IMR-90 (cell line): ENCODE results near the gene PNISR. TPM values are rescaled to one million over a fixed set of nuclear protein-coding genes. Genes with fewer than 3 reads are reported as not detected.

Experiments
- ATAC-seq: fragments of 200-7000 bp; cut with Tn5 transposase; 2 replicates; pipeline ENCODE4 v1.9.1; 2020; ENCODE audit warnings: low read depth, mild to moderate bottlenecking, moderate library complexity
- BruUV-seq: library from RNA; stranded (reverse); fragments of 400-500 nt; replicated peaks from 2 replicates; lab custom pipeline; 2021; lab: Mats Ljungman, UMichigan
- CTCF ChIA-PET: fragments of 300-600 bp; formaldehyde crosslinking; extraction: SDS; loops from one replicate; lab custom pipeline; 2021; ENCODE audit warnings: antibody characterized with exemption; lab: Yijun Ruan, JAX
- POLR2A ChIA-PET: fragments of 300-600 bp; sonication (Branson Sonifier 250); formaldehyde crosslinking; loops from one replicate; lab custom pipeline; 2022; ENCODE audit warnings: antibody characterized with exemption; ENCODE audit not compliant: unreplicated experiment; lab: Charles Lee
- DNase-seq: peaks from one replicate; pipeline ENCODE4 v3.0.0; 2013
- H2AFZ ChIP-seq: replicated peaks from 2 replicates; pipeline ENCODE3; 2013; ENCODE audit warnings: low read length, mild to moderate bottlenecking; ENCODE audit not compliant: poor library complexity
- H2AK5ac ChIP-seq: 2 replicates; pipeline ENCODE4 v1.6.1; 2013; ENCODE audit warnings: low read depth, low read length, inconsistent platforms
- H2AK9ac ChIP-seq: replicated peaks from 2 replicates; pipeline ENCODE3; 2013; ENCODE audit warnings: mild to moderate bottlenecking, low read depth, low read length, moderate library complexity; ENCODE audit not compliant: poor library complexity
- H2BK120ac ChIP-seq: 2 replicates; pipeline ENCODE4 v1.6.1; 2013; ENCODE audit warnings: low read depth, low read length, inconsistent platforms
- H2BK15ac ChIP-seq: 3 replicates; pipeline ENCODE4 v1.6.1; 2013; ENCODE audit warnings: low read depth, low read length, inconsistent platforms
- H2BK20ac ChIP-seq: 2 replicates; pipeline ENCODE4 v1.6.1; 2013; ENCODE audit warnings: low read depth, mild to moderate bottlenecking, inconsistent platforms, low read length, moderate library complexity
- H2BK5ac ChIP-seq: 2 replicates; pipeline ENCODE4 v1.6.1; 2013; ENCODE audit warnings: mild to moderate bottlenecking, low read depth, low read length, inconsistent platforms; ENCODE audit not compliant: poor library complexity, severe bottlenecking
- H3K14ac ChIP-seq: replicated peaks from 2 replicates; pipeline ENCODE4 v1.6.1; 2013; ENCODE audit warnings: low read depth, low read length, inconsistent platforms
- H3K18ac ChIP-seq: 2 replicates; pipeline ENCODE4 v1.6.1; 2013; ENCODE audit warnings: low read depth, low read length, control low read depth
- H3K23ac ChIP-seq: 2 replicates; pipeline ENCODE4 v1.6.1; 2013; ENCODE audit warnings: low read depth, low read length, inconsistent platforms
- H3K27ac ChIP-seq: 2 replicates; pipeline ENCODE4 v1.5.1; 2013; ENCODE audit warnings: mild to moderate bottlenecking, control low read depth, low read length; ENCODE audit not compliant: insufficient read depth
- H3K27me3 ChIP-seq: 2 replicates; pipeline ENCODE4 v1.6.1; 2013; ENCODE audit warnings: low read length; ENCODE audit not compliant: control insufficient read depth, insufficient read depth
- H3K36me3 ChIP-seq: 2 replicates; pipeline ENCODE4 v1.6.1; 2013; ENCODE audit warnings: low read length, mixed read lengths; ENCODE audit not compliant: control insufficient read depth, insufficient read depth
- H3K4ac ChIP-seq: 2 replicates; pipeline ENCODE4 v1.6.1; 2013; ENCODE audit warnings: low read depth, low read length, inconsistent platforms
- H3K4me1 ChIP-seq: 2 replicates; pipeline ENCODE4 v1.6.1; 2013; ENCODE audit warnings: low read length, mixed read lengths; ENCODE audit not compliant: control insufficient read depth, insufficient read depth
- H3K4me2 ChIP-seq: 2 replicates; pipeline ENCODE4 v1.6.1; 2013; ENCODE audit warnings: low read depth, mild to moderate bottlenecking, control low read depth, low read length, moderate library complexity
- H3K4me3 ChIP-seq: 2 replicates; pipeline ENCODE4 v1.5.1; 2013; ENCODE audit warnings: low read depth, mild to moderate bottlenecking, control low read depth, low read length, moderate library complexity; ENCODE audit not compliant: insufficient read depth
- H3K56ac ChIP-seq: 2 replicates; pipeline ENCODE4 v1.6.1; 2013; ENCODE audit warnings: low read length, inconsistent platforms; ENCODE audit not compliant: insufficient read depth; ENCODE audit errors: extremely low read depth
- H3K79me1 ChIP-seq, 2 experiments: 2 replicates each; pipeline ENCODE4 v1.6.1; 2013; ENCODE audit warnings: low read length in 2 of 2, inconsistent platforms in 1 of 2, low read depth in 1 of 2
- H3K9ac ChIP-seq: 2 replicates; pipeline ENCODE4 v1.6.1; 2013; ENCODE audit warnings: low read depth, low read length, control low read depth
- H3K9me1 ChIP-seq: 2 replicates; pipeline ENCODE4 v1.6.1; 2013; ENCODE audit warnings: low read length, inconsistent platforms; ENCODE audit not compliant: insufficient read depth
- H3K9me3 ChIP-seq: 2 replicates; pipeline ENCODE4 v1.6.1; 2013; ENCODE audit warnings: low read length; ENCODE audit not compliant: control insufficient read depth, insufficient read depth
- H4K20me1 ChIP-seq: 2 replicates; pipeline ENCODE4 v1.6.1; 2013; ENCODE audit warnings: low read length, inconsistent platforms; ENCODE audit not compliant: insufficient read depth
- H4K5ac ChIP-seq: 2 replicates; pipeline ENCODE4 v1.6.1; 2013; ENCODE audit warnings: mild to moderate bottlenecking, low read depth, low read length, control low read depth
- H4K8ac ChIP-seq, 2 experiments: 2 replicates each; pipeline ENCODE4 v1.6.1; 2013; ENCODE audit warnings: low read depth in 2 of 2, low read length in 2 of 2, control low read depth in 1 of 2, inconsistent platforms in 1 of 2
- H4K91ac ChIP-seq: 2 replicates; pipeline ENCODE4 v1.6.1; 2013; ENCODE audit warnings: low read depth, low read length, inconsistent platforms; ENCODE audit not compliant: insufficient read depth
- BHLHE40 ChIP-seq: fragments of 150-350 bp; IDR thresholded peaks from 2 replicates; pipeline ENCODE4 v1.6.1; 2016; ENCODE audit warnings: mild to moderate bottlenecking, low read depth, low read length
- FOS ChIP-seq: fragments of 150-350 bp; IDR thresholded peaks from 2 replicates; pipeline ENCODE4 v1.6.1; 2016; ENCODE audit warnings: low read depth, low read length
- MXI1 ChIP-seq: IDR thresholded peaks from 2 replicates; pipeline ENCODE4 v1.6.1; 2012; ENCODE audit warnings: low read depth, mild to moderate bottlenecking, low read length, moderate library complexity, borderline replicate concordance
- RAD21 ChIP-seq: IDR thresholded peaks from 2 replicates; pipeline ENCODE4 v1.6.1; 2012; ENCODE audit warnings: low read length, improper control_type of control experiment
- WGBS, 2 experiments: methylation state at CpG; one replicate each; pipeline versions ENCODE4 v1.1.5 to v1.1.7; 2013; ENCODE audit warnings: missing lambda C conversion rate in 2 of 2; ENCODE audit not compliant: insufficient read length in 1 of 2; ENCODE audit errors: extremely low coverage in 2 of 2; 5-methylcytosine and 5-hydroxymethylcytosine counted together
- dilution Hi-C: fragments of 300-500 bp; cut with HindIII; formaldehyde crosslinking; loops from one replicate; pipeline ENCODE4 v1.14.3; 2018; ENCODE audit warnings: low sequenced_read_pairs; ENCODE audit not compliant: unreplicated experiment
- in situ Hi-C: fragments of 300-500 bp; cut with MboI; formaldehyde crosslinking; loops from 3 replicates; pipeline ENCODE4 v1.14.3; 2019; ENCODE audit warnings: low sequenced_read_pairs, inconsistent platforms, mixed read lengths
- intact Hi-C: fragments of 100-400 bp; cut with micrococcal nuclease; formaldehyde crosslinking; loops from 2 replicates; pipeline ENCODE4 v1.10.0; 2022
- polyA plus RNA-seq, 3 experiments: library from polyadenylated mRNA; depleted of rRNA; stranded (reverse); fragments of >200 nt; gene quantifications; 2 replicates each; pipeline ENCODE4 v1.2.3, GENCODE V29; 2012; ENCODE audit warnings: low replicate concordance in 1 of 3
- total RNA-seq: library from RNA; depleted of rRNA; stranded (reverse); fragments of >200 nt; gene quantifications from 2 replicates; pipeline ENCODE4 v1.2.3, GENCODE V29; 2012
- TF ChIP-seq, protein P1 (sequence below): conservative IDR thresholded peaks from 2 replicates; pipeline ENCODE4 v1.5.1; 2012; ENCODE audit warnings: mild to moderate bottlenecking, low read depth, low read length, improper control_type of control experiment
- TF ChIP-seq, protein P2 (sequence below): fragments of 150-350 bp; IDR thresholded peaks from 2 replicates; pipeline ENCODE4 v1.6.1; 2017; ENCODE audit warnings: mild to moderate bottlenecking, antibody characterized with exemption, low read length, low read depth

Gene PNISR
- total and polyA plus RNA-seq, 2 of the 4 experiments (the other 2 are of a cell fraction): 44.5 to 46.2 TPM

DNA sequence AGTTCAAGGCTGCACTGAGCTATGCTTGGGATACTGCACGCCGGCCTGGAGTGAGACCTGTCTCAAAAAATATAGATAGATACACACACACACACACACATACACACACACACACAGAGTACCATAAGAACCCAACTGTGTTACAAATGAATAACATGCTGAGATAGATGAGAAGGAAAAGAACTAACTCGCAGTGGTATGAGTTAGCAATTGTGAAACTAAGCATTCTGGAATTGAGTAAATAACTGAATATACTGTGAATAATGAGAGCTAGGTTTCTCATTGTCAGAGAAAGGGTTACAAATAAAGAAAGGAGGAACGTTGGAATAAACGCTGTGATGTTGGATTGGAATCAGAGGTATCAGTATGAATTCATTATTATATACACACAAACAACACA lies 61.1 kb downstream of the PNISR start:
- Histone ChIP-seq H3K27me3 (no peaks in the 10 kb centered on the region; the same call in 1 of the 2 replicates), H4K91ac (no peak overlapping the region), H3K18ac (no peak overlapping the region), H3K36me3 (0 out of 2 replicates have a peak, but pooled peaks cover under 1% of the 10 kb centered on the region), H3K14ac (no peak overlapping the region), H3K27ac (no peak overlapping the region), H2BK20ac (no peak overlapping the region), H3K4me3 (no peak overlapping the region), H4K8ac (no peak overlapping the region), H3K4me2 (no peak overlapping the region), H3K23ac (no peak overlapping the region), H4K20me1 (no peaks in the 10 kb centered on the region), H2BK120ac (no peak overlapping the region), H3K9me1 (no peaks in the 10 kb centered on the region), H3K4me1 (no peaks in the 10 kb centered on the region), H2AFZ (no peak overlapping the region), H3K56ac (no peak overlapping the region), H3K9me3 (no peaks in the 10 kb centered on the region), H2AK5ac (no peak overlapping the region), H2AK9ac (no peak overlapping the region), H2BK5ac (no peak overlapping the region), H4K5ac (no peak overlapping the region), H3K4ac (no peak overlapping the region), H3K79me1 (no peaks in the 10 kb centered on the region), H2BK15ac (no peak overlapping the region), H3K9ac (no peak overlapping the region)
- ChIA-PET POLR2A (no interaction called here), CTCF (interaction anchor here (0.5 to 0.9 kb wide), 2 partner anchors 12 to 59 kb away, joined by 4 read pairs; no protein-coding TSS in a partner anchor)
- DNase-seq (no peak), ATAC-seq (no peak; the same call in 1 of the 2 replicates)
- dilution Hi-C loops: no loop called here
- in situ Hi-C loops: no loop called here
- no CpG with 5 or more reads among the region's 5 CpGs for WGBS, 2 experiments
- intact Hi-C loops: no loop called here
- TF ChIP-seq, protein P1, sequence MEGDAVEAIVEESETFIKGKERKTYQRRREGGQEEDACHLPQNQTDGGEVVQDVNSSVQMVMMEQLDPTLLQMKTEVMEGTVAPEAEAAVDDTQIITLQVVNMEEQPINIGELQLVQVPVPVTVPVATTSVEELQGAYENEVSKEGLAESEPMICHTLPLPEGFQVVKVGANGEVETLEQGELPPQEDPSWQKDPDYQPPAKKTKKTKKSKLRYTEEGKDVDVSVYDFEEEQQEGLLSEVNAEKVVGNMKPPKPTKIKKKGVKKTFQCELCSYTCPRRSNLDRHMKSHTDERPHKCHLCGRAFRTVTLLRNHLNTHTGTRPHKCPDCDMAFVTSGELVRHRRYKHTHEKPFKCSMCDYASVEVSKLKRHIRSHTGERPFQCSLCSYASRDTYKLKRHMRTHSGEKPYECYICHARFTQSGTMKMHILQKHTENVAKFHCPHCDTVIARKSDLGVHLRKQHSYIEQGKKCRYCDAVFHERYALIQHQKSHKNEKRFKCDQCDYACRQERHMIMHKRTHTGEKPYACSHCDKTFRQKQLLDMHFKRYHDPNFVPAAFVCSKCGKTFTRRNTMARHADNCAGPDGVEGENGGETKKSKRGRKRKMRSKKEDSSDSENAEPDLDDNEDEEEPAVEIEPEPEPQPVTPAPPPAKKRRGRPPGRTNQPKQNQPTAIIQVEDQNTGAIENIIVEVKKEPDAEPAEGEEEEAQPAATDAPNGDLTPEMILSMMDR: no peak
- TF ChIP-seq RAD21 (no peak), MXI1 (no peak), BHLHE40 (no peak), FOS (no peak)
- TF ChIP-seq, protein P2, sequence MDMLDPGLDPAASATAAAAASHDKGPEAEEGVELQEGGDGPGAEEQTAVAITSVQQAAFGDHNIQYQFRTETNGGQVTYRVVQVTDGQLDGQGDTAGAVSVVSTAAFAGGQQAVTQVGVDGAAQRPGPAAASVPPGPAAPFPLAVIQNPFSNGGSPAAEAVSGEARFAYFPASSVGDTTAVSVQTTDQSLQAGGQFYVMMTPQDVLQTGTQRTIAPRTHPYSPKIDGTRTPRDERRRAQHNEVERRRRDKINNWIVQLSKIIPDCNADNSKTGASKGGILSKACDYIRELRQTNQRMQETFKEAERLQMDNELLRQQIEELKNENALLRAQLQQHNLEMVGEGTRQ: no peak
- no TSS peak for BruUV-seq
